ENCODE results near the gene NTM. TPM values are rescaled to one million over a fixed set of nuclear protein-coding genes. Genes with fewer than 3 reads are reported as not detected.

The NTM gene
- total RNA-seq, 1 experiment from 2014 or later: 0.73 TPM

DNA sequence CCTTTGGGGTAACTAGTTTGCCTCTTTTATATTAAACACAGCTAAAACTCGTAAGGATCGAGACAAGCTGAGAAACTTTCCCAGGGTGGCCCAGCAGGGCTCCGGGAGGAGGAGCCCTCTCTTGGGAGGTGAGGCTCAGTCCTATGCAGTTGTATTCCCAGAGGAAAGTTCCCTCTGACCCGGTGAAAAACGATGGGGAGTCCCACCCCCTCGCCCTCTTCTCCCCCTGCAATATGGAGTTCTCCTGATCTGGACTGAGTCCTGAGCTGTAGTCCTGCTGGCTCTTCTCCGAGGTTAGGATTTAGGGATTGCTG is 1.3 kb downstream of the NTM start:
- Histone ChIP-seq H3K36me3 (ENCODE audit: control insufficient read depth, insufficient read depth, low read length) (no peaks in the 10 kb centered on the region), H3K9me3 (peaks cover 4% of the 10 kb centered on the region; the same call in 1 of the 2 replicates), H3K4me3 (ENCODE audit: low read depth, low read length) (no peak overlapping the region), H3K4me1 (no peaks in the 10 kb centered on the region), H3K27me3 (replicated peaks; ENCODE audit: control insufficient read depth, insufficient read depth, low read length) (0 out of 2 replicates have a peak, but pooled peaks cover 1% of the 10 kb centered on the region)
- H3K9me3 Mint-ChIP-seq (ENCODE audit: unreplicated experiment): no peaks in the 10 kb centered on the region
- CTCF ChIA-PET: no interaction called here
- H3K36me3 Mint-ChIP-seq (ENCODE audit: insufficient read depth, unreplicated experiment): no peaks in the 10 kb centered on the region
- H3K27ac Mint-ChIP-seq (ENCODE audit: unreplicated experiment): no peak overlapping the region
- intact Hi-C loops (cut with micrococcal nuclease; ENCODE audit: unreplicated experiment): no loop called here
- peaks cover 12% of the 10 kb centered on the region for H3K27me3 Mint-ChIP-seq (ENCODE audit: insufficient read depth, unreplicated experiment)
- BruUV-seq (replicated peaks): no TSS peak
- H3K4me1 Mint-ChIP-seq (ENCODE audit: low read depth, unreplicated experiment): no peaks in the 10 kb centered on the region
- H3K4me3 Mint-ChIP-seq (ENCODE audit: unreplicated experiment): no peak overlapping the region
- POLR2A ChIA-PET: no interaction called here
- no peak for DNase-seq
- TF ChIP-seq, protein P1, sequence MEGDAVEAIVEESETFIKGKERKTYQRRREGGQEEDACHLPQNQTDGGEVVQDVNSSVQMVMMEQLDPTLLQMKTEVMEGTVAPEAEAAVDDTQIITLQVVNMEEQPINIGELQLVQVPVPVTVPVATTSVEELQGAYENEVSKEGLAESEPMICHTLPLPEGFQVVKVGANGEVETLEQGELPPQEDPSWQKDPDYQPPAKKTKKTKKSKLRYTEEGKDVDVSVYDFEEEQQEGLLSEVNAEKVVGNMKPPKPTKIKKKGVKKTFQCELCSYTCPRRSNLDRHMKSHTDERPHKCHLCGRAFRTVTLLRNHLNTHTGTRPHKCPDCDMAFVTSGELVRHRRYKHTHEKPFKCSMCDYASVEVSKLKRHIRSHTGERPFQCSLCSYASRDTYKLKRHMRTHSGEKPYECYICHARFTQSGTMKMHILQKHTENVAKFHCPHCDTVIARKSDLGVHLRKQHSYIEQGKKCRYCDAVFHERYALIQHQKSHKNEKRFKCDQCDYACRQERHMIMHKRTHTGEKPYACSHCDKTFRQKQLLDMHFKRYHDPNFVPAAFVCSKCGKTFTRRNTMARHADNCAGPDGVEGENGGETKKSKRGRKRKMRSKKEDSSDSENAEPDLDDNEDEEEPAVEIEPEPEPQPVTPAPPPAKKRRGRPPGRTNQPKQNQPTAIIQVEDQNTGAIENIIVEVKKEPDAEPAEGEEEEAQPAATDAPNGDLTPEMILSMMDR (IDR thresholded peaks at IDR 0.05; ENCODE audit: insufficient read depth in 1 of 2, low read depth in 1 of 2, low read length in 1 of 2, severe bottlenecking in 1 of 2, unreplicated experiment in 1 of 2): no peak

DNA sequence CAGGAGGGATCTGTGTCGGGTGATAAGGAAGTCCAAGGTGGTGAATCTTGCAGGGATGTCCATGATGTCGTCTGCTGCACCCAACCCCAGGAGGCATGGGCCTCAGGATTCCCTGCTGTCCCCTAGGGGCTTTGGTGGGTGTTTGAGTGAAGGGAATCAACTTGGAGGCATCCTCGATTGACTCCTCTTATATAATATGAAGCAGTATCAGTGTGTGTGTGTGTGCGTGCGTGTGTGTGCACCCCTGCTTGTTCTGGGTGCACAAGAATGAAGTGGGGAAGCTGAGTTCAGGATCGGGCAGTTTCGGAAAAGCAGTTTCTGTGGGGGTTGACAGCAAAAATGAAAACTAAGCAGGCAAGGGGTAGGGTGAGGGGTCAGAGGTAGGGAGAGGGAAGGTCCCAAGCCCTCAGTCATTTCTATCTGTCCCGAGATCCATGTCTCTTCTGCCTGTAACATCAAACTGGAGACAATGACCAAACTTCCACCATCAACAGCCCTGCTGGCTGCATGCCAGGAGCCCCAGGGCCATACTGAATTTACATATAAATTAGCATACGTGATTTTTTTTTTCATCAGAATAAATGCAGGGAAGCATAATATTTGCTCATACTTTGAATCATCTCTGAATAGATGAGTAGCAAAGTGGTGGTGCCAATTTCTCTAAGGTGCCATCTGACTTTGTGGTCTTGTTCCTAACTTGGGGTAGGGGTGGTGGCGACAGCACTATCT is 2.0 kb downstream of the NTM start:
- CTCF ChIA-PET: no interaction called here
- TF ChIP-seq, protein P1 (IDR thresholded peaks at IDR 0.05; ENCODE audit: insufficient read depth in 1 of 2, low read depth in 1 of 2, low read length in 1 of 2, severe bottlenecking in 1 of 2, unreplicated experiment in 1 of 2): no peak
- Histone ChIP-seq H3K36me3 (ENCODE audit: control insufficient read depth, insufficient read depth, low read length) (no peaks in the 10 kb centered on the region), H3K4me1 (no peaks in the 10 kb centered on the region), H3K9me3 (peaks cover 4% of the 10 kb centered on the region; the same call in 1 of the 2 replicates), H3K27me3 (replicated peaks; ENCODE audit: control insufficient read depth, insufficient read depth, low read length) (0 out of 2 replicates have a peak, but pooled peaks cover 3% of the 10 kb centered on the region), H3K4me3 (ENCODE audit: low read depth, low read length) (no peak overlapping the region)
- POLR2A ChIA-PET: no interaction called here
- no peaks in the 10 kb centered on the region for H3K4me1 Mint-ChIP-seq (ENCODE audit: low read depth, unreplicated experiment)
- H3K27ac Mint-ChIP-seq (ENCODE audit: unreplicated experiment): no peak overlapping the region
- H3K4me3 Mint-ChIP-seq (ENCODE audit: unreplicated experiment): no peak overlapping the region
- H3K36me3 Mint-ChIP-seq (ENCODE audit: insufficient read depth, unreplicated experiment): no peaks in the 10 kb centered on the region
- peaks cover 12% of the 10 kb centered on the region for H3K27me3 Mint-ChIP-seq (ENCODE audit: insufficient read depth, unreplicated experiment)
- intact Hi-C loops (cut with micrococcal nuclease; ENCODE audit: unreplicated experiment): no loop called here
- H3K9me3 Mint-ChIP-seq (ENCODE audit: unreplicated experiment): no peaks in the 10 kb centered on the region
- no TSS peak for BruUV-seq (replicated peaks)
- DNase-seq: no peak

DNA sequence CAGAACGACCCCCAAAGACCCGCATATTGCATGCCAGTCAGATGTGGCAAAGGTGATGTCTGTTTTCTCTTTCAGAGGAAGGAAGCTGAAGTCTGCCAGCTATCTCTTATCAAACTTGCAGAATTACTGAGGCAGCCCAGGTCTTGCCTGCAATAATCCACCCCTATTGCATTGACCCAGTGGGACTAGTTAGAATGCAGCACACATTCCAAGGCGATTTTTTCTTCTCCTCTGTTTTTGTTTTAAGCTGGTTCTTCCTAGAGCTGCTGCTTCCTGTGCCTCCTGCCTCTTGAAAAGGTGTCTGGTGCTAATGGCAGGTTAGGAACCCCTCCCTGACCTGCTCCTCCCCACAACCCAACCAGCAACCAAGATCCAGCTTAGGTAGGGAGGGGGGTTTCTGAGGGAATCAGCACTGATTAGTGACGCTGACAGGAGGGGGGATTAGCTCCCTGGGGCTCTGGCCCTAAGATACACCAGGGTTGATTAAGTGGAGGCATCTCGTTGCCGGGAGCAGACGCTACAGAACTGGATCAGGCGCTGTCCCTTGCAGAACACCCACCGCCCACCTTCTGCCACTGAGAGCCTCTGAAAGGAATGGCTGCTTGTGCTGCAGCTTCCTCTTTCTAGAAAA is 2.8 kb downstream of the NTM start:
- BruUV-seq (replicated peaks): no TSS peak

More for the DNA sequence above, 2.8 kb downstream of the NTM start:
- ChIA-PET CTCF (no interaction called here), POLR2A (no interaction called here)
- intact Hi-C loops (cut with micrococcal nuclease; ENCODE audit: unreplicated experiment): no loop called here
- peaks cover 12% of the 10 kb centered on the region for H3K27me3 Mint-ChIP-seq (ENCODE audit: insufficient read depth, unreplicated experiment)
- H3K36me3 ChIP-seq (ENCODE audit: control insufficient read depth, insufficient read depth, low read length): no peaks in the 10 kb centered on the region
- H3K4me1 ChIP-seq: no peaks in the 10 kb centered on the region
- TF ChIP-seq, protein P1 (IDR thresholded peaks at IDR 0.05; ENCODE audit: insufficient read depth in 1 of 2, low read depth in 1 of 2, low read length in 1 of 2, severe bottlenecking in 1 of 2, unreplicated experiment in 1 of 2): no peak
- no peak for DNase-seq
- no peak overlapping the region for H3K4me3 Mint-ChIP-seq (ENCODE audit: unreplicated experiment)
- H3K27me3 ChIP-seq (replicated peaks; ENCODE audit: control insufficient read depth, insufficient read depth, low read length): 0 out of 2 replicates have a peak, but pooled peaks cover 3% of the 10 kb centered on the region
- H3K27ac Mint-ChIP-seq (ENCODE audit: unreplicated experiment): no peak overlapping the region
- H3K9me3 ChIP-seq: peaks cover 4% of the 10 kb centered on the region; the same call in 1 of the 2 replicates
- no peaks in the 10 kb centered on the region for H3K36me3 Mint-ChIP-seq (ENCODE audit: insufficient read depth, unreplicated experiment)
- no peaks in the 10 kb centered on the region for H3K9me3 Mint-ChIP-seq (ENCODE audit: unreplicated experiment)
- no peak overlapping the region for H3K4me3 ChIP-seq (ENCODE audit: low read depth, low read length)
- no peaks in the 10 kb centered on the region for H3K4me1 Mint-ChIP-seq (ENCODE audit: low read depth, unreplicated experiment)

Measured in Caco-2 (cell line).